Measurements from ENCODE around the gene CYP27B1. TPM values are rescaled to one million over a fixed set of nuclear protein-coding genes. Genes with fewer than 3 reads are reported as not detected.

CYP27B1 gene
- total and polyA plus RNA-seq, 2 experiments from 2014 or later: 1.1 to 2.7 TPM

DNA sequence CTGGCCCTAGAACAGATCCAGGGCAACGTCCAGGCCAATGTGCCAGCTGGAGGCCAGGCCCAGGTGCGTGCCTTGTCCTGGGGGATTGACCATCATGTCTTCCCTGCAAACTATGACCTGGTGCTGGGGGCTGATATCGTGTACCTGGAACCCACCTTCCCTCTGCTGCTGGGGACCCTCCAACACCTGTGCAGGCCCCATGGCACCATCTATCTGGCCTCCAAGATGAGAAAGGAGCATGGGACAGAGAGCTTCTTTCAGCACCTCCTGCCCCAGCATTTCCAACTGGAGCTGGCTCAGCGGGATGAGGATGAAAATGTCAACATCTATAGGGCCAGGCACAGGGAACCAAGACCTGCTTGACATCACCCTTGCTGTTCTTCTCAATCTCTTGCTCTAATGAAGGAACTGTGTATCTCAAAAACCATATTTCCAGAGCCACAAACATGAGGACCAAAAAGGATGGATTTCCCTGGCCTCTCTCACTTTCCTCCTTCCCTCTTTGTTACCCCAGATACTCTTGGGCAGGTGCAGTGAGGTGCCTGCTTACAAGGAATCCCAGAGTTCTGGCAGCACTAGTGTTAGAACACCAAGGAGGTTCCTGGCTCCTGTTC, 13.5 kb upstream of the CYP27B1 start:
- Mint-ChIP-seq H3K9me3 (no peaks in the 10 kb centered on the region), H3K4me3 (no peak overlapping the region), H3K27ac (no peak overlapping the region), H3K27me3 (ENCODE audit: insufficient read depth, low read depth, poor library complexity) (no peaks in the 10 kb centered on the region), H3K36me3 (ENCODE audit: low read depth) (peaks cover 11% of the 10 kb centered on the region; the same call in 1 of the 3 replicates), H3K4me1 (peaks cover 4% of the 10 kb centered on the region; the same call in 1 of the 3 replicates)
- Histone ChIP-seq H3K79me2 (replicated peaks; ENCODE audit: insufficient read depth) (peaks cover 18% of the 10 kb centered on the region), H3K27me3 (ENCODE audit: insufficient read depth) (no peaks in the 10 kb centered on the region), H3K36me3 (ENCODE audit: insufficient read depth) (peaks cover under 1% of the 10 kb centered on the region; the same call in 1 of the 2 replicates), H3K4me2 (no peak overlapping the region), H3F3A (replicated peaks; ENCODE audit: low read depth) (no peaks in the 10 kb centered on the region), H3K4me3 (no peak overlapping the region), H3K9me2 (ENCODE audit: insufficient read depth) (no peaks in the 10 kb centered on the region), H3K4me1 (ENCODE audit: insufficient read depth) (peaks cover 5% of the 10 kb centered on the region; the same call in 1 of the 2 replicates), H3K27ac (ENCODE audit: low read depth) (no peak overlapping the region), H2AFZ (no peak overlapping the region), H4K20me1 (replicated peaks; ENCODE audit: insufficient read depth) (no peaks in the 10 kb centered on the region)
- no peak for ATAC-seq
- TF ChIP-seq ZNF114 (CRISPR knock-in tag; IDR thresholded peaks at IDR 0.05) (no peak), JUNB (IDR thresholded peaks at IDR 0.05; ENCODE audit: unreplicated experiment) (no peak), REST (IDR thresholded peaks at IDR 0.05; ENCODE audit: unreplicated experiment) (no peak), POLR2AphosphoS5 (IDR thresholded peaks at IDR 0.05; ENCODE audit: low read depth) (no peak), EZH2phosphoT487 (IDR thresholded peaks at IDR 0.05; ENCODE audit: unreplicated experiment) (no peak), NANOG (IDR thresholded peaks at IDR 0.05; ENCODE audit: borderline replicate concordance) (no peak)
- TF ChIP-seq, protein P1, sequence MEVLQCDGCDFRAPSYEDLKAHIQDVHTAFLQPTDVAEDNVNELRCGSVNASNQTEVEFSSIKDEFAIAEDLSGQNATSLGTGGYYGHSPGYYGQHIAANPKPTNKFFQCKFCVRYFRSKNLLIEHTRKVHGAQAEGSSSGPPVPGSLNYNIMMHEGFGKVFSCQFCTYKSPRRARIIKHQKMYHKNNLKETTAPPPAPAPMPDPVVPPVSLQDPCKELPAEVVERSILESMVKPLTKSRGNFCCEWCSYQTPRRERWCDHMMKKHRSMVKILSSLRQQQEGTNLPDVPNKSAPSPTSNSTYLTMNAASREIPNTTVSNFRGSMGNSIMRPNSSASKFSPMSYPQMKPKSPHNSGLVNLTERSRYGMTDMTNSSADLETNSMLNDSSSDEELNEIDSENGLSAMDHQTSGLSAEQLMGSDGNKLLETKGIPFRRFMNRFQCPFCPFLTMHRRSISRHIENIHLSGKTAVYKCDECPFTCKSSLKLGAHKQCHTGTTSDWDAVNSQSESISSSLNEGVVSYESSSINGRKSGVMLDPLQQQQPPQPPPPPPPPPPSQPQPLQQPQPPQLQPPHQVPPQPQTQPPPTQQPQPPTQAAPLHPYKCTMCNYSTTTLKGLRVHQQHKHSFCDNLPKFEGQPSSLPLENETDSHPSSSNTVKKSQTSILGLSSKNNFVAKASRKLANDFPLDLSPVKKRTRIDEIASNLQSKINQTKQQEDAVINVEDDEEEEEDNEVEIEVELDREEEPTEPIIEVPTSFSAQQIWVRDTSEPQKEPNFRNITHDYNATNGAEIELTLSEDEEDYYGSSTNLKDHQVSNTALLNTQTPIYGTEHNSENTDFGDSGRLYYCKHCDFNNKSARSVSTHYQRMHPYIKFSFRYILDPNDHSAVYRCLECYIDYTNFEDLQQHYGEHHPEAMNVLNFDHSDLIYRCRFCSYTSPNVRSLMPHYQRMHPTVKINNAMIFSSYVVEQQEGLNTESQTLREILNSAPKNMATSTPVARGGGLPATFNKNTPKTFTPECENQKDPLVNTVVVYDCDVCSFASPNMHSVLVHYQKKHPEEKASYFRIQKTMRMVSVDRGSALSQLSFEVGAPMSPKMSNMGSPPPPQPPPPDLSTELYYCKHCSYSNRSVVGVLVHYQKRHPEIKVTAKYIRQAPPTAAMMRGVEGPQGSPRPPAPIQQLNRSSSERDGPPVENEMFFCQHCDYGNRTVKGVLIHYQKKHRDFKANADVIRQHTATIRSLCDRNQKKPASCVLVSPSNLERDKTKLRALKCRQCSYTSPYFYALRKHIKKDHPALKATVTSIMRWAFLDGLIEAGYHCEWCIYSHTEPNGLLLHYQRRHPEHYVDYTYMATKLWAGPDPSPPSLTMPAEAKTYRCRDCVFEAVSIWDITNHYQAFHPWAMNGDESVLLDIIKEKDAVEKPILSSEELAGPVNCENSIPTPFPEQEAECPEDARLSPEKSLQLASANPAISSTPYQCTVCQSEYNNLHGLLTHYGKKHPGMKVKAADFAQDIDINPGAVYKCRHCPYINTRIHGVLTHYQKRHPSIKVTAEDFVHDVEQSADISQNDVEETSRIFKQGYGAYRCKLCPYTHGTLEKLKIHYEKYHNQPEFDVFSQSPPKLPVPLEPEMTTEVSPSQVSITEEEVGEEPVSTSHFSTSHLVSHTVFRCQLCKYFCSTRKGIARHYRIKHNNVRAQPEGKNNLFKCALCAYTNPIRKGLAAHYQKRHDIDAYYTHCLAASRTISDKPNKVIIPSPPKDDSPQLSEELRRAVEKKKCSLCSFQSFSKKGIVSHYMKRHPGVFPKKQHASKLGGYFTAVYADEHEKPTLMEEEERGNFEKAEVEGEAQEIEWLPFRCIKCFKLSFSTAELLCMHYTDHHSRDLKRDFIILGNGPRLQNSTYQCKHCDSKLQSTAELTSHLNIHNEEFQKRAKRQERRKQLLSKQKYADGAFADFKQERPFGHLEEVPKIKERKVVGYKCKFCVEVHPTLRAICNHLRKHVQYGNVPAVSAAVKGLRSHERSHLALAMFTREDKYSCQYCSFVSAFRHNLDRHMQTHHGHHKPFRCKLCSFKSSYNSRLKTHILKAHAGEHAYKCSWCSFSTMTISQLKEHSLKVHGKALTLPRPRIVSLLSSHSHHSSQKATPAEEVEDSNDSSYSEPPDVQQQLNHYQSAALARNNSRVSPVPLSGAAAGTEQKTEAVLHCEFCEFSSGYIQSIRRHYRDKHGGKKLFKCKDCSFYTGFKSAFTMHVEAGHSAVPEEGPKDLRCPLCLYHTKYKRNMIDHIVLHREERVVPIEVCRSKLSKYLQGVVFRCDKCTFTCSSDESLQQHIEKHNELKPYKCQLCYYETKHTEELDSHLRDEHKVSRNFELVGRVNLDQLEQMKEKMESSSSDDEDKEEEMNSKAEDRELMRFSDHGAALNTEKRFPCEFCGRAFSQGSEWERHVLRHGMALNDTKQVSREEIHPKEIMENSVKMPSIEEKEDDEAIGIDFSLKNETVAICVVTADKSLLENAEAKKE (CRISPR knock-in tag; IDR thresholded peaks at IDR 0.05): no peak
- TF ChIP-seq, protein P2, sequence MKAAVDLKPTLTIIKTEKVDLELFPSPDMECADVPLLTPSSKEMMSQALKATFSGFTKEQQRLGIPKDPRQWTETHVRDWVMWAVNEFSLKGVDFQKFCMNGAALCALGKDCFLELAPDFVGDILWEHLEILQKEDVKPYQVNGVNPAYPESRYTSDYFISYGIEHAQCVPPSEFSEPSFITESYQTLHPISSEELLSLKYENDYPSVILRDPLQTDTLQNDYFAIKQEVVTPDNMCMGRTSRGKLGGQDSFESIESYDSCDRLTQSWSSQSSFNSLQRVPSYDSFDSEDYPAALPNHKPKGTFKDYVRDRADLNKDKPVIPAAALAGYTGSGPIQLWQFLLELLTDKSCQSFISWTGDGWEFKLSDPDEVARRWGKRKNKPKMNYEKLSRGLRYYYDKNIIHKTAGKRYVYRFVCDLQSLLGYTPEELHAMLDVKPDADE (IDR thresholded peaks at IDR 0.05): no peak
- no peak for DNase-seq (ENCODE audit: low spot score)
